IMR-90 (cell line): ENCODE data around the gene MAGI2. TPM values are rescaled to one million over a fixed set of nuclear protein-coding genes. Genes with fewer than 3 reads are reported as not detected.

Experiments used
- ATAC-seq: fragments of 200-7000 bp; cut with Tn5 transposase; 2 replicates; pipeline ENCODE4 v1.9.1; 2020; ENCODE audit warnings: low read depth, mild to moderate bottlenecking, moderate library complexity
- BruUV-seq: library from RNA; stranded (reverse); fragments of 400-500 nt; replicated peaks from 2 replicates; lab custom pipeline; 2021; lab: Mats Ljungman, UMichigan
- CTCF ChIA-PET: fragments of 300-600 bp; formaldehyde crosslinking; extraction: SDS; loops from one replicate; lab custom pipeline; 2021; ENCODE audit warnings: antibody characterized with exemption; lab: Yijun Ruan, JAX
- POLR2A ChIA-PET: fragments of 300-600 bp; sonication (Branson Sonifier 250); formaldehyde crosslinking; loops from one replicate; lab custom pipeline; 2022; ENCODE audit warnings: antibody characterized with exemption; ENCODE audit not compliant: unreplicated experiment; lab: Charles Lee
- DNase-seq: peaks from one replicate; pipeline ENCODE4 v3.0.0; 2013
- H2AFZ ChIP-seq: replicated peaks from 2 replicates; pipeline ENCODE3; 2013; ENCODE audit warnings: low read length, mild to moderate bottlenecking; ENCODE audit not compliant: poor library complexity
- H2AK5ac ChIP-seq: 2 replicates; pipeline ENCODE4 v1.6.1; 2013; ENCODE audit warnings: low read depth, low read length, inconsistent platforms
- H2AK9ac ChIP-seq: replicated peaks from 2 replicates; pipeline ENCODE3; 2013; ENCODE audit warnings: mild to moderate bottlenecking, low read depth, low read length, moderate library complexity; ENCODE audit not compliant: poor library complexity
- H2BK120ac ChIP-seq: 2 replicates; pipeline ENCODE4 v1.6.1; 2013; ENCODE audit warnings: low read depth, low read length, inconsistent platforms
- H2BK15ac ChIP-seq: 3 replicates; pipeline ENCODE4 v1.6.1; 2013; ENCODE audit warnings: low read depth, low read length, inconsistent platforms
- H2BK20ac ChIP-seq: 2 replicates; pipeline ENCODE4 v1.6.1; 2013; ENCODE audit warnings: low read depth, mild to moderate bottlenecking, inconsistent platforms, low read length, moderate library complexity
- H2BK5ac ChIP-seq: 2 replicates; pipeline ENCODE4 v1.6.1; 2013; ENCODE audit warnings: mild to moderate bottlenecking, low read depth, low read length, inconsistent platforms; ENCODE audit not compliant: poor library complexity, severe bottlenecking
- H3K14ac ChIP-seq: replicated peaks from 2 replicates; pipeline ENCODE4 v1.6.1; 2013; ENCODE audit warnings: low read depth, low read length, inconsistent platforms
- H3K18ac ChIP-seq: 2 replicates; pipeline ENCODE4 v1.6.1; 2013; ENCODE audit warnings: low read depth, low read length, control low read depth
- H3K23ac ChIP-seq: 2 replicates; pipeline ENCODE4 v1.6.1; 2013; ENCODE audit warnings: low read depth, low read length, inconsistent platforms
- H3K27ac ChIP-seq: 2 replicates; pipeline ENCODE4 v1.5.1; 2013; ENCODE audit warnings: mild to moderate bottlenecking, control low read depth, low read length; ENCODE audit not compliant: insufficient read depth
- H3K27me3 ChIP-seq: 2 replicates; pipeline ENCODE4 v1.6.1; 2013; ENCODE audit warnings: low read length; ENCODE audit not compliant: control insufficient read depth, insufficient read depth
- H3K36me3 ChIP-seq: 2 replicates; pipeline ENCODE4 v1.6.1; 2013; ENCODE audit warnings: low read length, mixed read lengths; ENCODE audit not compliant: control insufficient read depth, insufficient read depth
- H3K4ac ChIP-seq: 2 replicates; pipeline ENCODE4 v1.6.1; 2013; ENCODE audit warnings: low read depth, low read length, inconsistent platforms
- H3K4me1 ChIP-seq: 2 replicates; pipeline ENCODE4 v1.6.1; 2013; ENCODE audit warnings: low read length, mixed read lengths; ENCODE audit not compliant: control insufficient read depth, insufficient read depth
- H3K4me2 ChIP-seq: 2 replicates; pipeline ENCODE4 v1.6.1; 2013; ENCODE audit warnings: low read depth, mild to moderate bottlenecking, control low read depth, low read length, moderate library complexity
- H3K4me3 ChIP-seq: 2 replicates; pipeline ENCODE4 v1.5.1; 2013; ENCODE audit warnings: low read depth, mild to moderate bottlenecking, control low read depth, low read length, moderate library complexity; ENCODE audit not compliant: insufficient read depth
- H3K56ac ChIP-seq: 2 replicates; pipeline ENCODE4 v1.6.1; 2013; ENCODE audit warnings: low read length, inconsistent platforms; ENCODE audit not compliant: insufficient read depth; ENCODE audit errors: extremely low read depth
- H3K79me1 ChIP-seq, 2 experiments: 2 replicates each; pipeline ENCODE4 v1.6.1; 2013; ENCODE audit warnings: low read length in 2 of 2, inconsistent platforms in 1 of 2, low read depth in 1 of 2
- H3K9ac ChIP-seq: 2 replicates; pipeline ENCODE4 v1.6.1; 2013; ENCODE audit warnings: low read depth, low read length, control low read depth
- H3K9me1 ChIP-seq: 2 replicates; pipeline ENCODE4 v1.6.1; 2013; ENCODE audit warnings: low read length, inconsistent platforms; ENCODE audit not compliant: insufficient read depth
- H3K9me3 ChIP-seq: 2 replicates; pipeline ENCODE4 v1.6.1; 2013; ENCODE audit warnings: low read length; ENCODE audit not compliant: control insufficient read depth, insufficient read depth
- H4K20me1 ChIP-seq: 2 replicates; pipeline ENCODE4 v1.6.1; 2013; ENCODE audit warnings: low read length, inconsistent platforms; ENCODE audit not compliant: insufficient read depth
- H4K5ac ChIP-seq: 2 replicates; pipeline ENCODE4 v1.6.1; 2013; ENCODE audit warnings: mild to moderate bottlenecking, low read depth, low read length, control low read depth
- H4K8ac ChIP-seq, 2 experiments: 2 replicates each; pipeline ENCODE4 v1.6.1; 2013; ENCODE audit warnings: low read depth in 2 of 2, low read length in 2 of 2, control low read depth in 1 of 2, inconsistent platforms in 1 of 2
- H4K91ac ChIP-seq: 2 replicates; pipeline ENCODE4 v1.6.1; 2013; ENCODE audit warnings: low read depth, low read length, inconsistent platforms; ENCODE audit not compliant: insufficient read depth
- BHLHE40 ChIP-seq: fragments of 150-350 bp; IDR thresholded peaks from 2 replicates; pipeline ENCODE4 v1.6.1; 2016; ENCODE audit warnings: mild to moderate bottlenecking, low read depth, low read length
- FOS ChIP-seq: fragments of 150-350 bp; IDR thresholded peaks from 2 replicates; pipeline ENCODE4 v1.6.1; 2016; ENCODE audit warnings: low read depth, low read length
- POLR2A ChIP-seq: IDR thresholded peaks from 2 replicates; pipeline ENCODE4 v1.6.1; 2012; ENCODE audit warnings: mild to moderate bottlenecking, low read depth, low read length
- RAD21 ChIP-seq: IDR thresholded peaks from 2 replicates; pipeline ENCODE4 v1.6.1; 2012; ENCODE audit warnings: low read length, improper control_type of control experiment
- RCOR1 ChIP-seq: IDR thresholded peaks from 2 replicates; pipeline ENCODE4 v1.6.1; 2012; ENCODE audit warnings: mild to moderate bottlenecking, low read length, improper control_type of control experiment; ENCODE audit not compliant: insufficient replicate concordance
- RFX5 ChIP-seq: IDR thresholded peaks from 2 replicates; pipeline ENCODE4 v1.8.0; 2012; ENCODE audit warnings: low read depth, mild to moderate bottlenecking, low read length, moderate library complexity
- SMC3 ChIP-seq: fragments of 150-350 bp; IDR thresholded peaks from 2 replicates; pipeline ENCODE4 v1.6.1; 2016; ENCODE audit warnings: low read depth, mild to moderate bottlenecking, antibody characterized with exemption, low read length, moderate library complexity
- WGBS, 2 experiments: methylation state at CpG; one replicate each; pipeline versions ENCODE4 v1.1.5 to v1.1.7; 2013; ENCODE audit warnings: missing lambda C conversion rate in 2 of 2; ENCODE audit not compliant: insufficient read length in 1 of 2; ENCODE audit errors: extremely low coverage in 2 of 2; 5-methylcytosine and 5-hydroxymethylcytosine counted together
- dilution Hi-C: fragments of 300-500 bp; cut with HindIII; formaldehyde crosslinking; loops from one replicate; pipeline ENCODE4 v1.14.3; 2018; ENCODE audit warnings: low sequenced_read_pairs; ENCODE audit not compliant: unreplicated experiment
- in situ Hi-C: fragments of 300-500 bp; cut with MboI; formaldehyde crosslinking; loops from 3 replicates; pipeline ENCODE4 v1.14.3; 2019; ENCODE audit warnings: low sequenced_read_pairs, inconsistent platforms, mixed read lengths
- intact Hi-C: fragments of 100-400 bp; cut with micrococcal nuclease; formaldehyde crosslinking; loops from 2 replicates; pipeline ENCODE4 v1.10.0; 2022
- polyA plus RNA-seq, 3 experiments: library from polyadenylated mRNA; depleted of rRNA; stranded (reverse); fragments of >200 nt; gene quantifications; 2 replicates each; pipeline ENCODE4 v1.2.3, GENCODE V29; 2012; ENCODE audit warnings: low replicate concordance in 1 of 3
- total RNA-seq: library from RNA; depleted of rRNA; stranded (reverse); fragments of >200 nt; gene quantifications from 2 replicates; pipeline ENCODE4 v1.2.3, GENCODE V29; 2012

Gene MAGI2
- total and polyA plus RNA-seq, 2 of the 4 experiments (the other 2 are of a cell fraction) = 2.5 to 17.9 TPM

GRCh38 chr7:78284945-78285344 is 1168.5 kb downstream of the MAGI2 start:
- no peaks in the 10 kb centered on the region for H3K27me3 ChIP-seq
- H3K9me3 ChIP-seq = no peaks in the 10 kb centered on the region
- H3K18ac ChIP-seq = no peak overlapping the region
- H3K9me1 ChIP-seq = peaks cover 2% of the 10 kb centered on the region
- no peak overlapping the region for H4K8ac ChIP-seq
- no peak overlapping the region for H3K4ac ChIP-seq
- no peak overlapping the region for H2BK20ac ChIP-seq
- in situ Hi-C loops = no loop called here
- intact Hi-C loops = no loop called here
- H3K36me3 ChIP-seq = no peaks in the 10 kb centered on the region
- dilution Hi-C loops = no loop called here
- no peaks in the 10 kb centered on the region for H4K20me1 ChIP-seq
- H2BK5ac ChIP-seq = no peak overlapping the region
- H2BK120ac ChIP-seq = no peak overlapping the region
- no peak overlapping the region for H2BK15ac ChIP-seq
- no peaks in the 10 kb centered on the region for H3K79me1 ChIP-seq
- ChIA-PET CTCF (no interaction called here), POLR2A (no interaction called here)
- H3K23ac ChIP-seq = no peak overlapping the region
- H2AFZ ChIP-seq = no peak overlapping the region
- no peak overlapping the region for H2AK9ac ChIP-seq
- no peak overlapping the region for H3K9ac ChIP-seq
- H3K14ac ChIP-seq = no peak overlapping the region
- TF ChIP-seq RCOR1 = no peak
- TF ChIP-seq BHLHE40 = no peak
- no peak for TF ChIP-seq FOS
- TF ChIP-seq SMC3 = no peak
- TF ChIP-seq RAD21 = no peak
- no peak for TF ChIP-seq POLR2A
- TF ChIP-seq RFX5 = no peak
- DNase-seq = no peak
- 50% methylated on average over 2 of the region's 4 CpGs; no CpG with 5 or more reads in 1 of the 2 experiments for WGBS, 2 experiments
- H4K5ac ChIP-seq = no peak overlapping the region
- H3K4me1 ChIP-seq = no peaks in the 10 kb centered on the region
- no peak overlapping the region for H3K4me3 ChIP-seq
- no peak overlapping the region for H3K27ac ChIP-seq
- no peak overlapping the region for H4K91ac ChIP-seq
- H3K56ac ChIP-seq = no peak overlapping the region
- BruUV-seq = no TSS peak
- no peak for ATAC-seq
- no peak overlapping the region for H2AK5ac ChIP-seq
- H3K4me2 ChIP-seq = no peak overlapping the region
